ENCODE measurements around the gene KCNK3. TPM values are rescaled to one million over a fixed set of nuclear protein-coding genes. Genes with fewer than 3 reads are reported as not detected.

KCNK3 gene
- total and polyA plus RNA-seq, 10 donors = 0.61 to 6.0 (median 2.0) TPM

GRCh38 chr2:26727641-26728561 lies 35.4 kb downstream of the KCNK3 start:
- peak in 8 of 11 experiments; percentile 12 to 38 (median 24) for TF ChIP-seq CTCF (IDR thresholded peaks at IDR 0.05 in 8 of 11, conservative IDR thresholded peaks at IDR 0.05 in 3 of 11)
- no peak for TF ChIP-seq POLR2A (IDR thresholded peaks at IDR 0.05)
- Histone ChIP-seq H3K27me3 (replicated peaks in 1 of 7) (peaks cover 0 to 19% (median 4%) of the 10 kb centered on the region in 7 donors), H3K4me3 (peak overlapping the region in 2 of 8 donors; percentile 4 to 21), H3K36me3 (no peaks in the 10 kb centered on the region), H3K27ac (no peak overlapping the region), H3K9me3 (no peaks in the 10 kb centered on the region), H3K4me1 (peaks cover 0 to 36% (median 15%) of the 10 kb centered on the region in 6 donors)
- intact Hi-C loops (cut with DNase I; ENCODE audit: low total_unique reads) = no loop called here
- DNase-seq = no peak
- WGBS, 5 donors = 54 to 81% (median 75%) methylated on average over 74 to 101 of the region's 101 CpGs

GRCh38 chr2:26729311-26729710 lies 36.8 kb downstream of the KCNK3 start:
- TF ChIP-seq CTCF (IDR thresholded peaks at IDR 0.05 in 8 of 11, conservative IDR thresholded peaks at IDR 0.05 in 3 of 11) = no peak
- TF ChIP-seq POLR2A (IDR thresholded peaks at IDR 0.05) = no peak
- no peak for TF ChIP-seq POLR2AphosphoS5 (IDR thresholded peaks at IDR 0.05)
- WGBS, 5 donors = 88 to 100% (median 95%) methylated on average over 2 of the region's 2 CpGs
- no peaks in the 10 kb centered on the region for H3K9me3 ChIP-seq
- intact Hi-C loops (cut with DNase I; ENCODE audit: low total_unique reads) = no loop called here
- H3K27me3 ChIP-seq (replicated peaks in 1 of 7) = peaks cover 0 to 19% (median 4%) of the 10 kb centered on the region in 7 donors
- DNase-seq = no peak
- H3K4me1 ChIP-seq = peaks cover 0 to 22% (median 8%) of the 10 kb centered on the region in 6 donors
- H3K36me3 ChIP-seq = no peaks in the 10 kb centered on the region
- H3K27ac ChIP-seq = no peak overlapping the region
- H3K4me3 ChIP-seq = no peak overlapping the region

DNA sequence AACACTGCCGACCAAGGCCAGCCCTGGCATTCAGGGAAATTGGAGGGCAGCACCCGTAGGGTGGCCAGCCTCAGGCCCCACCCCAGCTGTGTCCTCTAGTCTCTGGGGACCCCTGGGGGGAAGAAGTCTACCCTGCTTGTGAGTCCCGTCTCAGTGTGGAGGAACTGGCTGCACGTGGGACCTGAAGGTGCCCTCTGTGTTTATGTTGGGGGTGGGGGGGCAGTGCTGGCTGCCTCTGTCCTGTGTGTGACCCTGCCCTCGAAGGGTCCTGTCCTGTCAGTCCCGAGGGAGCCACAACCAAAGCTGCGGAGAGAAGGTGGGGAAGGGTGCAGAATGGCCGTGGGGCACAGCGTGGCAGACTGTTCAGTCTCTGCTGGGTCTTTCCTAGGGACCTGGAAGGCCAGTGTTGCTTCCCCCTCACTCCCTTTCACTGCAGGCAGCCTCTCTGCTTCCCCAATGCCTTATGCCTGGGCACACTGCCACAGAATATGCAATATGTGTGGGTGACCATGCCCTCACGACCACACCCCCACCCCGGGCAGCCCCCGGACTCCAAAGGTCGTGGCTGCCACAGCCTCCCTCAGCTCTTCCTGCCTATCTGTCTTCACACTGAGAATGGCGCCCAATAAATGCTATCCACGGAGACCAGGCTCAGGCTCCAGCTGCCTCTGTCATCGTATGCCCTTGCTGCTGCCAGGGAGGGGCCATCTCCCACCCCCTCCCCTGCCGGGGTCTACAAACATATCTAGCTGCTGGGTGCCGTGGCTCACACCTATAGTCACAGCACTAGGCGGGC lies 38.2 kb downstream of the KCNK3 start:
- H3K9me3 ChIP-seq = no peaks in the 10 kb centered on the region
- intact Hi-C loops (cut with DNase I; ENCODE audit: low total_unique reads) = no loop called here
- TF ChIP-seq POLR2A (IDR thresholded peaks at IDR 0.05) (no peak), POLR2AphosphoS5 (IDR thresholded peaks at IDR 0.05) (no peak), CTCF (IDR thresholded peaks at IDR 0.05 in 8 of 11, conservative IDR thresholded peaks at IDR 0.05 in 3 of 11) (no peak)
- peaks cover 0 to 14% (median 5%) of the 10 kb centered on the region in 6 donors for H3K4me1 ChIP-seq
- no peak overlapping the region for H3K4me3 ChIP-seq
- WGBS, 5 donors = 53 to 76% (median 60%) methylated on average over 15 to 19 of the region's 19 CpGs
- DNase-seq = no peak
- no peaks in the 10 kb centered on the region for H3K36me3 ChIP-seq
- peaks cover 0 to 19% (median 4%) of the 10 kb centered on the region in 7 donors for H3K27me3 ChIP-seq (replicated peaks in 1 of 7)
- no peak overlapping the region for H3K27ac ChIP-seq

Data from spleen (tissue), 11 donors.